IPS-15b (cell line): ENCODE data around the gene CIAO3.
"Not testable (repeated sequence)": the region's sequence is repeated elsewhere in the genome, so short reads cannot be mapped to it uniquely, and the experiment has no call there.

Experiments used
- H3K27me3 ChIP-seq: one replicate; pipeline ENCODE4 v1.6.1; 2013; ENCODE audit warnings: low read length; ENCODE audit not compliant: control insufficient read depth, insufficient read depth
- H3K36me3 ChIP-seq: one replicate; pipeline ENCODE4 v1.6.1; 2013; ENCODE audit warnings: low read length; ENCODE audit not compliant: control insufficient read depth, insufficient read depth
- H3K4me1 ChIP-seq: one replicate; pipeline ENCODE4 v1.6.1; 2013; ENCODE audit warnings: mild to moderate bottlenecking, low read length; ENCODE audit not compliant: control insufficient read depth, insufficient read depth
- H3K4me3 ChIP-seq: one replicate; pipeline ENCODE4 v1.5.1; 2013; ENCODE audit warnings: low read depth, low read length
- H3K9ac ChIP-seq: one replicate; pipeline ENCODE4 v1.6.1; 2013; ENCODE audit warnings: low read depth, mild to moderate bottlenecking, low read length
- H3K9me3 ChIP-seq: one replicate; pipeline ENCODE4 v1.6.1; 2013; ENCODE audit warnings: mild to moderate bottlenecking, low read length; ENCODE audit not compliant: control insufficient read depth, insufficient read depth

The CIAO3 gene

GRCh38 chr16:715477-716199, 25.2 kb downstream of the CIAO3 start:
- no peak overlapping the region for H3K9ac ChIP-seq
- peaks cover 15% of the 10 kb centered on the region for H3K27me3 ChIP-seq
- H3K9me3 ChIP-seq = no peaks in the 10 kb centered on the region
- peaks cover 4% of the 10 kb centered on the region for H3K4me1 ChIP-seq
- peak overlapping the region; percentile 55 for H3K4me3 ChIP-seq
- no peaks in the 10 kb centered on the region for H3K36me3 ChIP-seq

- H3K27me3 ChIP-seq = peaks cover 15% of the 10 kb centered on the region
- no peaks in the 10 kb centered on the region for H3K9me3 ChIP-seq
- peak within 1 kb of the TSS; percentile 55 for H3K4me3 ChIP-seq
- H3K4me1 ChIP-seq = peaks cover 2% of the 10 kb centered on the region
- H3K9ac ChIP-seq = no peak within 1 kb of the TSS
- no peaks in the 10 kb centered on the region for H3K36me3 ChIP-seq
These were observed 26.0 kb downstream of the CIAO3 start, which contains the start of gene METRN for GRCh38 chr16:714558-715476. Gene METRN (plus strand): TSS chr16:715118. CDS start chr16:715290, 172 bp downstream.

GRCh38 chr16:714079-714478, 26.7 kb downstream of the CIAO3 start:
- H3K9me3 ChIP-seq = no peaks in the 10 kb centered on the region
- H3K9ac ChIP-seq = no peak overlapping the region
- peaks cover 17% of the 10 kb centered on the region for H3K27me3 ChIP-seq
- peak overlapping the region; percentile 37 for H3K4me3 ChIP-seq
- H3K36me3 ChIP-seq = no peaks in the 10 kb centered on the region
- H3K4me1 ChIP-seq = peaks cover 2% of the 10 kb centered on the region

DNA sequence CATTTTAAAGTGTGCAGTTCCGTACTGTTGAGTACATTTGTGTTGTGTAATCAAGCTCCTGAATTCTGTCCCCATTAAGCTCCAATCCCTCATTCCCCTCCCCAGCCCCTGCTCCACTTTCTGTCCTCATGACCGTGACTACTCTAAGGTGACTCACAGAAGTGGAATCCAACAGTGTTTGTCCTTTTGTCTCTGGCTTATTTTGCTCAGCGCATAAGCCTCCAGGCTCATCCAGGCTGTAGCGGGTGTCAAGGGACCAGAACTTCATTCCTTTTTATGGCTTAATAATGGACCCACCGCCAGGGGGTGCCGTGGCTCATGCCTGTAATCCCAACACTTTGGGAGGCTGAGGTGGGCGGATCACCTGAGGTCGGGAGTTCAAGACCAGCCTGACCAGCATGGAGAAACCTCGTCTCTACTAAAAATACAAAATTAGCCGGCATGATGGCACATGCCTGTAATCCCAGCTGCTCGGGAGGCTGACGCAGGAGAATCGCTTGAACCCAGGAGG, 28.0 kb downstream of the CIAO3 start:
- H3K9me3 ChIP-seq, H3K4me1 ChIP-seq, H3K36me3 ChIP-seq, H3K9ac ChIP-seq, H3K4me3 ChIP-seq: not testable (repeated sequence)
- H3K27me3 ChIP-seq = peaks cover 30% of the 10 kb centered on the region

DNA sequence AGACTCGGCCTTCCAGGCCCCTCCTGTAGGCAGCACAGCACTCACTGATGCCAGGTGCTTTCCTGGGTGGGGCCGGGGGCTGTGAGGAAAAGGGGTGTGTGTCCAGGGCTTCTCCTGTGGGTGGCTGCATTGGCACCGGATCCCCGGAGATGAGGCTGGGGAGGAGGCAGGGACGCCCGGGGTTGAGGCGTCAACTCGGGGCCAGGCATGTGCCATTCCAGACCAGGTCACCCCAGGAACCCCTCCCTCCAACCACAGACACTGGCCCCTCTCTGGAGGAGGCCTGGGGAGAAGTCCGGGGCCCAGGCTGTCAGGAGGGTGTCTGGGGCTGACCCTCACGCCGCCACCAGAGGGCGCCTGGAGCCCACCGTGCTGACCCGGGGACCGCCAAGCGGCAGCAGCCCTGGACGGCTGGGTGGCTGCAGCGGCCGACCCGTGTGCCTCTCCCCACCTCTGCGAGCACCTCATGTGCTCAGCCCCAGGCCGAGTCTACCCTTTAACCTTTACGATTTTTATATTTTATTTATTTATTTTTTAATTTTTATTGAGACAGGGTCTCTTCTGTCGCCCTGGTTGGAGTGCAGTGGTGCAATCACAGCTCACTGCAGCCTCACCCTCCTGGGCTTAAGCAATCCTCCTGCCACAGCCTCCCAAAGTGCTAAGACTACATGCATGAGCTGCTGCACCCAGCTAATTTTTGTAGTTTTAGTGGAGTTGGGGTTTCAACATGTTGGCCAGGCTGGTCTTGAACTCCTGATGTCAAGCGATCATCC, 29.1 kb downstream of the CIAO3 start:
- Histone ChIP-seq H3K4me3 (no peak overlapping the region), H3K9ac (no peak overlapping the region), H3K4me1 (peaks cover 2% of the 10 kb centered on the region), H3K9me3 (no peaks in the 10 kb centered on the region), H3K27me3 (peaks cover 40% of the 10 kb centered on the region), H3K36me3 (no peaks in the 10 kb centered on the region)

GRCh38 chr16:711084-711483, 29.7 kb downstream of the CIAO3 start:
- Histone ChIP-seq H3K4me3 (no peak overlapping the region), H3K36me3 (no peaks in the 10 kb centered on the region), H3K4me1 (peaks cover 2% of the 10 kb centered on the region), H3K27me3 (peaks cover 41% of the 10 kb centered on the region), H3K9ac (no peak overlapping the region), H3K9me3 (no peaks in the 10 kb centered on the region)

GRCh38 chr16:710500-711075, 30.2 kb downstream of the CIAO3 start:
- Histone ChIP-seq H3K36me3 (no peaks in the 10 kb centered on the region), H3K4me1 (no peaks in the 10 kb centered on the region), H3K27me3 (peaks cover 38% of the 10 kb centered on the region), H3K9ac (no peak overlapping the region), H3K9me3 (no peaks in the 10 kb centered on the region), H3K4me3 (no peak overlapping the region)

DNA sequence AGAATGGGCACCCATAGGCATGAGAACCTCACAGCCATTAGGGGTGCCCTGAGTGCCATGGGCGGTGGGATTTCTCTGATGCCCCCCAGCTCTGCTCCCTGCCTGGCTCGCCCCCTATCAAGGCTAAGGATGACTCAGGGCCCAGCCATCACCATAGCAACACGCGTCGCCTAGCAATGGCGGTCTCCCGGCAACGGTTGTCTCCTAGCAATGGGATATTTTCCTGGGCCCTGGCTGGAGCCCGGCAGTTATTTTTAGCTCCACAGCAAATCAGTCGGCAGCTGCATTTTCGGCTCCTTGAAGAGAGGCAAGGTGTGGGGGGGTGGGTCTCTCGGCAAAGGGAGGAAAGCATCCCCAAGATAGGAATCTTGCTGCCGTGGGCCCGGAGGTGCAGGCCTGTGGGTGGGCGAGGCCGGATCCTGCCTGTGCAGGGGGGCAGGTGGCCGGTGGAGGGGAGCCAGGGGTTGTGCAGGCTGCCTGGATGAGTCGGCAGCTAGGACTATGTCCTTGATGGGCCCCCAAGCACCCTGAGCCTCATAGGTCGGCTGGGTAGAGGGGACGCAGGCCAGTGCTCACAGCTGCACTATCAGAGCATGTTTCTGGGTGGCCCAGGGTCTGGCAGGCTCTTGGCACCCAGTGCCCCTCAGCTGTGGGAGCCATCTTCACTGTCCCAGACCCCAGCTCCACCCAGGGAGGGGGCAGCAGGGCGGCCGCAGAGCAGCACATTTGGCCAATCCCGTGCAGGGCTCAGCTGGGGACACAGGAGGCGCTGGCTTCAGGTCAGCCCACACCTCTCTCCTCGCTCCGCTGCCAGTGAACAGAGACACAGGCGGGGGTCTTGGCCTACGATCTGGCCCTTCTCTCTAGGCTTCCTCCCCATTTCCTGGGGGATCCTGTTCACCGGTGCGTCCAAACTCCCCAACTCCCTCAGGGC, 31.0 kb downstream of the CIAO3 start:
- Histone ChIP-seq H3K4me1 (no peaks in the 10 kb centered on the region), H3K36me3 (no peaks in the 10 kb centered on the region), H3K9ac (no peak overlapping the region), H3K9me3 (no peaks in the 10 kb centered on the region), H3K27me3 (peaks cover 38% of the 10 kb centered on the region), H3K4me3 (no peak overlapping the region)

- H3K4me3 ChIP-seq = no peak overlapping the region
- H3K27me3 ChIP-seq = peaks cover 45% of the 10 kb centered on the region
- H3K4me1 ChIP-seq = no peaks in the 10 kb centered on the region
- no peaks in the 10 kb centered on the region for H3K36me3 ChIP-seq
- no peak overlapping the region for H3K9ac ChIP-seq
- no peaks in the 10 kb centered on the region for H3K9me3 ChIP-seq
These were observed 31.8 kb downstream of the CIAO3 start for GRCh38 chr16:708959-709358.

DNA sequence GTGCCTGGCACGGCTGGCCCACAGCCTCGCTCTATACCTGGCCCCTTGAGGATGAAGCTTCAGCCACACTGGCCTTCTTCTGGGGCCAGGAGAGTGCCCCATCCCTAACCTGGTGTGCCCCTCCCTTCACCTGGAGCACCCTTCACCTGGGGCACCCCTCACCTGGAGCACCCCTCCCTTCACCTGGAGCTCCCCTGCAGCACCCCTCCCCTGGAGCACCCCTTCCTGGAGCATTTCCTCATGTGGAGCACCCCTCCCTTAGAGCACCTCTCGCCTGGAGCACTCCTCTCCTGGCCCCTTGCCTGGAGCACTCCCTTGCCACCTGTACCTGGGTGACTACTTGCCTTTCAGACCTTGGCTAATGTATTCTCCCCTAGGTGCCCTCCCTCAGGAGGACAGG, 32.8 kb downstream of the CIAO3 start:
- no peak overlapping the region for H3K9ac ChIP-seq
- H3K27me3 ChIP-seq = peaks cover 50% of the 10 kb centered on the region
- H3K9me3 ChIP-seq = no peaks in the 10 kb centered on the region
- no peak overlapping the region for H3K4me3 ChIP-seq
- no peaks in the 10 kb centered on the region for H3K36me3 ChIP-seq
- H3K4me1 ChIP-seq = no peaks in the 10 kb centered on the region
